GM23338 (cell line): ENCODE data around the gene MICAL3. TPM values are rescaled to one million over a fixed set of nuclear protein-coding genes. Genes with fewer than 3 reads are reported as not detected.

Experiments used
- ATAC-seq: fragments of 200-7000 bp; cut with Tn5 transposase; 3 replicates; pipeline ENCODE4 v1.9.1; 2020
- DNase-seq: peaks from one replicate; pipeline ENCODE4 v3.0.0-alpha.2; 2015; ENCODE audit warnings: low spot score
- H2AFZ ChIP-seq: fragments of 200-600 bp; sonication (generic); 2 replicates; pipeline ENCODE4 v1.8.0; 2016; ENCODE audit warnings: antibody characterized with exemption, mild to moderate bottlenecking, moderate library complexity
- H3F3A ChIP-seq: fragments of 200-600 bp; sonication (generic); replicated peaks from 2 replicates; pipeline ENCODE4 v1.8.0; 2017; ENCODE audit warnings: antibody characterized with exemption, mixed run types, low read depth
- H3K27ac ChIP-seq: fragments of 200-600 bp; sonication (generic); 2 replicates; pipeline ENCODE4 v1.6.1; 2016; ENCODE audit warnings: low read depth
- H3K27me3 ChIP-seq: fragments of 200-600 bp; sonication (generic); 2 replicates; pipeline ENCODE4 v1.8.0; 2016; ENCODE audit warnings: mild to moderate bottlenecking, mixed run types, moderate library complexity; ENCODE audit not compliant: insufficient read depth
- H3K36me3 ChIP-seq: fragments of 200-600 bp; sonication (generic); 2 replicates; pipeline ENCODE4 v1.8.0; 2016; ENCODE audit warnings: mild to moderate bottlenecking; ENCODE audit not compliant: insufficient read depth
- H3K4me1 ChIP-seq: fragments of 200-600 bp; sonication (generic); 2 replicates; pipeline ENCODE4 v1.8.0; 2016; ENCODE audit warnings: mild to moderate bottlenecking, moderate library complexity; ENCODE audit not compliant: insufficient read depth
- H3K4me2 ChIP-seq: fragments of 200-600 bp; sonication (generic); 2 replicates; pipeline ENCODE4 v1.7.1; 2017; ENCODE audit warnings: mixed run types
- H3K4me3 ChIP-seq: fragments of 200-600 bp; sonication (generic); 2 replicates; pipeline ENCODE4 v1.6.1; 2016; ENCODE audit warnings: mixed run types
- H3K79me2 ChIP-seq: fragments of 200-600 bp; sonication (generic); replicated peaks from 2 replicates; pipeline ENCODE4 v1.8.0; 2017; ENCODE audit warnings: mild to moderate bottlenecking; ENCODE audit not compliant: insufficient read depth
- H3K9me2 ChIP-seq: fragments of 200-600 bp; sonication (generic); 2 replicates; pipeline ENCODE4 v1.8.0; 2017; ENCODE audit not compliant: insufficient read depth
- H4K20me1 ChIP-seq: fragments of 200-600 bp; sonication (generic); replicated peaks from 2 replicates; pipeline ENCODE4 v1.8.0; 2017; ENCODE audit warnings: mild to moderate bottlenecking; ENCODE audit not compliant: insufficient read depth
- H3K27ac Mint-ChIP-seq: 2 replicates; pipeline ENCODE4 v1.8.0; 2020; ENCODE audit warnings: inconsistent platforms, mild to moderate bottlenecking, moderate library complexity, mixed read lengths
- H3K27me3 Mint-ChIP-seq: 3 replicates; pipeline ENCODE4 v1.8.0; 2022; ENCODE audit warnings: low read depth, mild to moderate bottlenecking, moderate library complexity, mixed read lengths, inconsistent platforms; ENCODE audit not compliant: insufficient read depth, poor library complexity
- H3K36me3 Mint-ChIP-seq: 3 replicates; pipeline ENCODE4 v1.8.0; 2021; ENCODE audit warnings: low read depth, mild to moderate bottlenecking, inconsistent platforms, moderate library complexity, mixed read lengths
- H3K4me1 Mint-ChIP-seq: 3 replicates; pipeline ENCODE4 v1.8.0; 2020; ENCODE audit warnings: mild to moderate bottlenecking, inconsistent platforms, mixed read lengths
- H3K4me3 Mint-ChIP-seq: 3 replicates; pipeline ENCODE4 v1.8.0; 2021; ENCODE audit warnings: moderate library complexity, mild to moderate bottlenecking, inconsistent platforms, mixed read lengths
- H3K9me3 Mint-ChIP-seq: 3 replicates; pipeline ENCODE4 v1.8.0; 2020; ENCODE audit warnings: moderate library complexity, mild to moderate bottlenecking, inconsistent platforms, mixed read lengths
- CREB1 ChIP-seq: fragments of 250-450 bp; sonication (Bioruptor Pico); IDR thresholded peaks from 2 replicates; pipeline ENCODE4 v1.5.0; 2020; ENCODE audit warnings: low read depth, mild to moderate bottlenecking, moderate library complexity
- EZH2phosphoT487 ChIP-seq: fragments of 200-600 bp; sonication (generic); IDR thresholded peaks from one replicate; pipeline ENCODE4 v1.8.1; 2018; ENCODE audit warnings: antibody characterized with exemption; ENCODE audit not compliant: unreplicated experiment
- JUNB ChIP-seq: IDR thresholded peaks from one replicate; pipeline ENCODE4 v1.6.1; 2016; ENCODE audit warnings: antibody characterized with exemption; ENCODE audit not compliant: unreplicated experiment
- NANOG ChIP-seq: IDR thresholded peaks from 2 replicates; pipeline ENCODE4 v1.6.1; 2016; ENCODE audit warnings: antibody characterized with exemption, borderline replicate concordance
- STAT1 ChIP-seq: IDR thresholded peaks from one replicate; pipeline ENCODE4 v1.6.1; 2016; ENCODE audit warnings: antibody characterized with exemption; ENCODE audit not compliant: unreplicated experiment
- ZNF331 ChIP-seq: fragments of 250-450 bp; sonication (Bioruptor Pico); IDR thresholded peaks from 2 replicates; pipeline ENCODE4 v1.5.0; 2020; ENCODE audit warnings: low read depth, mild to moderate bottlenecking, moderate library complexity
- polyA plus RNA-seq: library from polyadenylated mRNA; unstranded; fragments of >200 nt; fragmentation: Nextera tagmentation; extraction: Ambion mirVana; gene quantifications from 2 replicates; pipeline ENCODE4 v1.2.1, GENCODE V29; 2016
- total RNA-seq: library from RNA; depleted of rRNA; stranded (reverse); fragments of >200 nt; shearing (Covaris generic); gene quantifications from 2 replicates; pipeline ENCODE4 v1.2.3, GENCODE V29; 2014
- TF ChIP-seq, protein P1 (sequence below), 2 experiments: fragments of 200-600 bp in 1 of 2; sonication (generic) in 1 of 2; conservative IDR thresholded peaks; 2 replicates each; pipeline versions ENCODE4 v1.5.1 to v1.6.1; 2016 to 2017; ENCODE audit warnings: antibody characterized with exemption in 2 of 2, low read depth in 2 of 2, mild to moderate bottlenecking in 2 of 2, moderate library complexity in 1 of 2
- TF ChIP-seq, protein P2 (sequence below): fragments of 250-450 bp; sonication (Bioruptor Pico); IDR thresholded peaks from 2 replicates; pipeline ENCODE4 v1.5.0; 2020; ENCODE audit warnings: mild to moderate bottlenecking, moderate library complexity

MICAL3 gene
- total and polyA plus RNA-seq, 2 experiments from 2014 or later: 10.1 to 33.9 TPM

DNA sequence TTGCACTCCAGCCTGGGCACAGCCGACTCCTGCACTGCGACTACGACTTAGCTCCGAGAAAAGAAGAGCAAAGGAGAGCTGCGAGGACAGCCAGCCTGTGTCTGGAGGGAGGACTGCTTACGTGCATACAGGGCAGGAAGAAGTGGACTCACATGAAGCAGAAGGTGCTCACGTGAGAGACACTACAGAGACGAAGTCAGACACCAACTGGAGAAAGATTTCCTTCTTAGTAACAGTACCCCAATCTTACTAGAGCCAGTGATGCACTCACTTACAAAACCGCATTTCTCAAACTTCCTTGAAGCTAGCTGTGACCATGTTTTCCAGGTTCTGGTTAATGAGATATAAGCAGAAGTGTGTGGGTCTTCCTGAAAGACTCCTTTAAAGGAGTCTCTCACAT, 67.7 kb downstream of the MICAL3 start:
- no peaks in the 10 kb centered on the region for H3K9me2 ChIP-seq
- Mint-ChIP-seq H3K36me3 (no peaks in the 10 kb centered on the region), H3K4me1 (peaks cover 23% of the 10 kb centered on the region), H3K9me3 (no peaks in the 10 kb centered on the region), H3K4me3 (no peak overlapping the region), H3K27ac (no peak overlapping the region), H3K27me3 (peaks cover 3% of the 10 kb centered on the region)
- H4K20me1 ChIP-seq: peaks cover 10% of the 10 kb centered on the region; the same call in 1 of the 2 replicates
- H3K4me2 ChIP-seq: no peak overlapping the region
- no peaks in the 10 kb centered on the region for H3F3A ChIP-seq
- H2AFZ ChIP-seq: no peak overlapping the region
- no peaks in the 10 kb centered on the region for H3K36me3 ChIP-seq
- ATAC-seq (no peak), DNase-seq (no peak)
- no peaks in the 10 kb centered on the region for H3K27me3 ChIP-seq
- no peak overlapping the region for H3K4me3 ChIP-seq
- TF ChIP-seq CREB1: no peak
- TF ChIP-seq, protein P1, sequence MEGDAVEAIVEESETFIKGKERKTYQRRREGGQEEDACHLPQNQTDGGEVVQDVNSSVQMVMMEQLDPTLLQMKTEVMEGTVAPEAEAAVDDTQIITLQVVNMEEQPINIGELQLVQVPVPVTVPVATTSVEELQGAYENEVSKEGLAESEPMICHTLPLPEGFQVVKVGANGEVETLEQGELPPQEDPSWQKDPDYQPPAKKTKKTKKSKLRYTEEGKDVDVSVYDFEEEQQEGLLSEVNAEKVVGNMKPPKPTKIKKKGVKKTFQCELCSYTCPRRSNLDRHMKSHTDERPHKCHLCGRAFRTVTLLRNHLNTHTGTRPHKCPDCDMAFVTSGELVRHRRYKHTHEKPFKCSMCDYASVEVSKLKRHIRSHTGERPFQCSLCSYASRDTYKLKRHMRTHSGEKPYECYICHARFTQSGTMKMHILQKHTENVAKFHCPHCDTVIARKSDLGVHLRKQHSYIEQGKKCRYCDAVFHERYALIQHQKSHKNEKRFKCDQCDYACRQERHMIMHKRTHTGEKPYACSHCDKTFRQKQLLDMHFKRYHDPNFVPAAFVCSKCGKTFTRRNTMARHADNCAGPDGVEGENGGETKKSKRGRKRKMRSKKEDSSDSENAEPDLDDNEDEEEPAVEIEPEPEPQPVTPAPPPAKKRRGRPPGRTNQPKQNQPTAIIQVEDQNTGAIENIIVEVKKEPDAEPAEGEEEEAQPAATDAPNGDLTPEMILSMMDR (conservative IDR thresholded peaks at IDR 0.05; ENCODE audit: low read depth in 2 of 2): no peak
- no peak for TF ChIP-seq STAT1
- TF ChIP-seq EZH2phosphoT487: no peak
- TF ChIP-seq NANOG: no peak
- TF ChIP-seq, protein P2, sequence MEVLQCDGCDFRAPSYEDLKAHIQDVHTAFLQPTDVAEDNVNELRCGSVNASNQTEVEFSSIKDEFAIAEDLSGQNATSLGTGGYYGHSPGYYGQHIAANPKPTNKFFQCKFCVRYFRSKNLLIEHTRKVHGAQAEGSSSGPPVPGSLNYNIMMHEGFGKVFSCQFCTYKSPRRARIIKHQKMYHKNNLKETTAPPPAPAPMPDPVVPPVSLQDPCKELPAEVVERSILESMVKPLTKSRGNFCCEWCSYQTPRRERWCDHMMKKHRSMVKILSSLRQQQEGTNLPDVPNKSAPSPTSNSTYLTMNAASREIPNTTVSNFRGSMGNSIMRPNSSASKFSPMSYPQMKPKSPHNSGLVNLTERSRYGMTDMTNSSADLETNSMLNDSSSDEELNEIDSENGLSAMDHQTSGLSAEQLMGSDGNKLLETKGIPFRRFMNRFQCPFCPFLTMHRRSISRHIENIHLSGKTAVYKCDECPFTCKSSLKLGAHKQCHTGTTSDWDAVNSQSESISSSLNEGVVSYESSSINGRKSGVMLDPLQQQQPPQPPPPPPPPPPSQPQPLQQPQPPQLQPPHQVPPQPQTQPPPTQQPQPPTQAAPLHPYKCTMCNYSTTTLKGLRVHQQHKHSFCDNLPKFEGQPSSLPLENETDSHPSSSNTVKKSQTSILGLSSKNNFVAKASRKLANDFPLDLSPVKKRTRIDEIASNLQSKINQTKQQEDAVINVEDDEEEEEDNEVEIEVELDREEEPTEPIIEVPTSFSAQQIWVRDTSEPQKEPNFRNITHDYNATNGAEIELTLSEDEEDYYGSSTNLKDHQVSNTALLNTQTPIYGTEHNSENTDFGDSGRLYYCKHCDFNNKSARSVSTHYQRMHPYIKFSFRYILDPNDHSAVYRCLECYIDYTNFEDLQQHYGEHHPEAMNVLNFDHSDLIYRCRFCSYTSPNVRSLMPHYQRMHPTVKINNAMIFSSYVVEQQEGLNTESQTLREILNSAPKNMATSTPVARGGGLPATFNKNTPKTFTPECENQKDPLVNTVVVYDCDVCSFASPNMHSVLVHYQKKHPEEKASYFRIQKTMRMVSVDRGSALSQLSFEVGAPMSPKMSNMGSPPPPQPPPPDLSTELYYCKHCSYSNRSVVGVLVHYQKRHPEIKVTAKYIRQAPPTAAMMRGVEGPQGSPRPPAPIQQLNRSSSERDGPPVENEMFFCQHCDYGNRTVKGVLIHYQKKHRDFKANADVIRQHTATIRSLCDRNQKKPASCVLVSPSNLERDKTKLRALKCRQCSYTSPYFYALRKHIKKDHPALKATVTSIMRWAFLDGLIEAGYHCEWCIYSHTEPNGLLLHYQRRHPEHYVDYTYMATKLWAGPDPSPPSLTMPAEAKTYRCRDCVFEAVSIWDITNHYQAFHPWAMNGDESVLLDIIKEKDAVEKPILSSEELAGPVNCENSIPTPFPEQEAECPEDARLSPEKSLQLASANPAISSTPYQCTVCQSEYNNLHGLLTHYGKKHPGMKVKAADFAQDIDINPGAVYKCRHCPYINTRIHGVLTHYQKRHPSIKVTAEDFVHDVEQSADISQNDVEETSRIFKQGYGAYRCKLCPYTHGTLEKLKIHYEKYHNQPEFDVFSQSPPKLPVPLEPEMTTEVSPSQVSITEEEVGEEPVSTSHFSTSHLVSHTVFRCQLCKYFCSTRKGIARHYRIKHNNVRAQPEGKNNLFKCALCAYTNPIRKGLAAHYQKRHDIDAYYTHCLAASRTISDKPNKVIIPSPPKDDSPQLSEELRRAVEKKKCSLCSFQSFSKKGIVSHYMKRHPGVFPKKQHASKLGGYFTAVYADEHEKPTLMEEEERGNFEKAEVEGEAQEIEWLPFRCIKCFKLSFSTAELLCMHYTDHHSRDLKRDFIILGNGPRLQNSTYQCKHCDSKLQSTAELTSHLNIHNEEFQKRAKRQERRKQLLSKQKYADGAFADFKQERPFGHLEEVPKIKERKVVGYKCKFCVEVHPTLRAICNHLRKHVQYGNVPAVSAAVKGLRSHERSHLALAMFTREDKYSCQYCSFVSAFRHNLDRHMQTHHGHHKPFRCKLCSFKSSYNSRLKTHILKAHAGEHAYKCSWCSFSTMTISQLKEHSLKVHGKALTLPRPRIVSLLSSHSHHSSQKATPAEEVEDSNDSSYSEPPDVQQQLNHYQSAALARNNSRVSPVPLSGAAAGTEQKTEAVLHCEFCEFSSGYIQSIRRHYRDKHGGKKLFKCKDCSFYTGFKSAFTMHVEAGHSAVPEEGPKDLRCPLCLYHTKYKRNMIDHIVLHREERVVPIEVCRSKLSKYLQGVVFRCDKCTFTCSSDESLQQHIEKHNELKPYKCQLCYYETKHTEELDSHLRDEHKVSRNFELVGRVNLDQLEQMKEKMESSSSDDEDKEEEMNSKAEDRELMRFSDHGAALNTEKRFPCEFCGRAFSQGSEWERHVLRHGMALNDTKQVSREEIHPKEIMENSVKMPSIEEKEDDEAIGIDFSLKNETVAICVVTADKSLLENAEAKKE (CRISPR knock-in tag): no peak
- TF ChIP-seq ZNF331 (CRISPR knock-in tag): no peak
- TF ChIP-seq JUNB: no peak
- H3K27ac ChIP-seq: no peak overlapping the region
- H3K79me2 ChIP-seq: peaks cover 82% of the 10 kb centered on the region
- no peaks in the 10 kb centered on the region for H3K4me1 ChIP-seq
